Ishikawa (cell line): ENCODE results near the gene BASP1.

Experiments used
- CEBPB ChIP-seq: IDR thresholded peaks from 2 replicates; pipeline ENCODE4 v1.6.1; 2012
- EGR1 ChIP-seq: IDR thresholded peaks from 2 replicates; pipeline ENCODE4 v1.6.1; 2012
- EP300 ChIP-seq: IDR thresholded peaks from 2 replicates; pipeline ENCODE4 v1.6.1; 2012; ENCODE audit warnings: borderline replicate concordance
- FOXM1 ChIP-seq: IDR thresholded peaks from 2 replicates; pipeline ENCODE4 v1.6.1; 2012; ENCODE audit warnings: low read depth, borderline replicate concordance
- MAX ChIP-seq: IDR thresholded peaks from 2 replicates; pipeline ENCODE4 v1.6.1; 2012
- TAF1 ChIP-seq: IDR thresholded peaks from 2 replicates; pipeline ENCODE4 v1.6.1; 2012; ENCODE audit warnings: low read depth, mild to moderate bottlenecking
- USF1 ChIP-seq: IDR thresholded peaks from 2 replicates; pipeline ENCODE4 v1.6.1; 2012
- ZBTB7A ChIP-seq: IDR thresholded peaks from 2 replicates; pipeline ENCODE4 v1.6.1; 2012; ENCODE audit warnings: low read depth

- TF ChIP-seq MAX (no peak), TAF1 (no peak), EGR1 (no peak), EP300 (no peak), ZBTB7A (no peak), FOXM1 (no peak), CEBPB (no peak), USF1 (no peak)
These were observed 88.7 kb downstream of the BASP1 start for GRCh38 chr5:17305964-17306725.
